K562 (cell line): ENCODE data around the gene MYL4. TPM values are rescaled to one million over a fixed set of nuclear protein-coding genes. Genes with fewer than 3 reads are reported as not detected.
A peak's percentile ranks its signal among the peaks of the same experiment; 100 is the strongest.

Source experiments
- BHLHE40 ChIP-seq: IDR thresholded peaks from 2 replicates; pipeline ENCODE4 v1.6.1; 2011; ENCODE audit warnings: low read length, improper control_type of control experiment
- CTCF ChIP-seq, 3 experiments: IDR thresholded peaks in 2 of 3; conservative IDR thresholded peaks in 1 of 3; 2 replicates each; pipeline ENCODE4 v1.5.1; 2011 to 2012; ENCODE audit warnings: low read length in 3 of 3, mild to moderate bottlenecking in 3 of 3, control low read depth in 2 of 3, improper control_type of control experiment in 1 of 3, inconsistent platforms in 1 of 3, low read depth in 1 of 3, mixed read lengths in 1 of 3, moderate library complexity in 1 of 3; ENCODE audit not compliant: insufficient read depth in 2 of 3
- HDAC1 ChIP-seq, 2 experiments: fragments of 450-650 bp; IDR thresholded peaks; 2 replicates each; pipeline ENCODE4 v1.6.1; 2016 to 2017; ENCODE audit warnings: inconsistent platforms in 1 of 2, mild to moderate bottlenecking in 1 of 2, moderate library complexity in 1 of 2
- ID3 ChIP-seq, 2 experiments: fragments of 250-450 bp in 1 of 2; fragments of 450-650 bp in 1 of 2; sonication (Bioruptor Pico) in 1 of 2; IDR thresholded peaks; 2 replicates each; pipeline versions ENCODE4 v1.6.1 to v1.8.0; 2016 to 2021; ENCODE audit warnings: mild to moderate bottlenecking in 2 of 2, moderate library complexity in 2 of 2, missing compliant biosample characterization in 1 of 2, missing genetic modification characterization in 1 of 2
- MGA ChIP-seq: fragments of 450-650 bp; IDR thresholded peaks from 2 replicates; pipeline ENCODE4 v1.6.1; 2016; ENCODE audit warnings: mild to moderate bottlenecking, moderate library complexity
- POLR2G ChIP-seq: fragments of 200-400 bp; formaldehyde crosslinking; IDR thresholded peaks from 2 replicates; pipeline ENCODE4 v1.6.1; 2017; ENCODE audit warnings: low read depth, mild to moderate bottlenecking, antibody characterized with exemption, low read length, moderate library complexity
- RAD21 ChIP-seq, 2 experiments: fragments of 250-450 bp in 1 of 2; fragments of 450-650 bp in 1 of 2; sonication (Bioruptor Pico) in 1 of 2; formaldehyde crosslinking in 1 of 2; IDR thresholded peaks in 1 of 2; conservative IDR thresholded peaks in 1 of 2; 2 replicates each; pipeline versions ENCODE4 v1.4.0 to v1.8.0; 2020 to 2022; ENCODE audit warnings: mild to moderate bottlenecking in 2 of 2, moderate library complexity in 1 of 2
- TFAP4 ChIP-seq: sonication (generic); formaldehyde crosslinking; IDR thresholded peaks from 2 replicates; pipeline ENCODE4 v1.8.0; 2022; ENCODE audit warnings: missing genetic modification reagents, mild to moderate bottlenecking, moderate library complexity, borderline replicate concordance
- ZFP1 ChIP-seq: fragments of 450-650 bp; formaldehyde crosslinking; IDR thresholded peaks from 2 replicates; pipeline ENCODE4 v1.4.0; 2020; ENCODE audit warnings: mild to moderate bottlenecking, mixed read lengths
- polyA plus RNA-seq, 8 experiments: library from polyadenylated mRNA; depleted of rRNA in 4 of 8; stranded (reverse) in 5 of 8; unstranded in 3 of 8; fragments of >200 nt; fragmentation: Nextera tagmentation in 2 of 8; fragmentation: Illumina TruSeq in 1 of 8; extraction: Ambion mirVana in 2 of 8; extraction: Trizol in 1 of 8; gene quantifications; 2 replicates each; pipeline versions ENCODE4 v1.2.1 to v1.2.3, GENCODE V29; 2011 to 2014; ENCODE audit warnings: inconsistent platforms in 1 of 8, missing spikeins in 1 of 8
- total RNA-seq, 7 experiments: library from RNA; depleted of rRNA in 6 of 7; stranded (reverse); fragments of >200 nt in 6 of 7; fragmentation: Illumina TruSeq in 2 of 7; extraction: Trizol in 2 of 7; gene quantifications; 2 replicates each; pipeline versions ENCODE4 v1.2.1 to v1.2.3, GENCODE V29; 2011 to 2021; ENCODE audit warnings: low replicate concordance in 1 of 7

MYL4 gene
- total and polyA plus RNA-seq, 9 of the 15 experiments (the other 6 are each of a cell fraction or from before 2014, with no cell fraction given), result 117 to 423 (median 221) TPM

GRCh38 chr17:47253541-47254402 lies 44.6 kb downstream of the MYL4 start, which contains the start of gene ITGB3 (continued):
- peak; percentile 56; the same call in 1 of the 2 replicates for TF ChIP-seq TFAP4 (CRISPR knock-in tag)
- peak; percentile 49 to 86 (median 68) for TF ChIP-seq CTCF (IDR thresholded peaks at IDR 0.05 in 2 of 3, conservative IDR thresholded peaks at IDR 0.05 in 1 of 3; ENCODE audit: insufficient read depth in 2 of 3, low read depth in 1 of 3, low read length in 3 of 3)
- TF ChIP-seq BHLHE40, result no peak
- no peak for TF ChIP-seq ID3 (CRISPR knock-in tag; IDR thresholded peaks at IDR 0.05)
- TF ChIP-seq ID3 (tag; IDR thresholded peaks at IDR 0.05), result peak; percentile 43; the same call in 1 of the 2 replicates
- TF ChIP-seq HDAC1 (IDR thresholded peaks at IDR 0.05), result 0 out of 4 replicates have a peak, but pooled peaks of 1 of the 2 experiments have one; percentile 29
- TF ChIP-seq MGA, result peak; percentile 9; the same call in 1 of the 2 replicates
- TF ChIP-seq RAD21 (CRISPR knock-in tag; conservative IDR thresholded peaks at IDR 0.05 in 1 of 2, IDR thresholded peaks at IDR 0.05 in 1 of 2), result peak in 1 of 2 experiments; percentile 66; a peak in 3 of 4 replicates
- TF ChIP-seq ZFP1 (CRISPR knock-in tag), result no peak
- peak; percentile 83 for TF ChIP-seq POLR2G
